H1 (cell line): ENCODE measurements around the gene DDC. TPM values are rescaled to one million over a fixed set of nuclear protein-coding genes. Genes with fewer than 3 reads are reported as not detected.

Experiments used
- CTCF ChIA-PET: fragments of 300-600 bp; sonication (Branson Sonifier 250); formaldehyde crosslinking; loops from one replicate; lab custom pipeline; 2021; ENCODE audit not compliant: partially characterized antibody; lab: Charles Lee
- POLR2A ChIA-PET: fragments of 300-600 bp; sonication (Branson Sonifier 250); formaldehyde crosslinking; loops from one replicate; lab custom pipeline; 2021; ENCODE audit warnings: inconsistent platforms; ENCODE audit not compliant: partially characterized antibody; lab: Charles Lee
- DNase-seq, 2 experiments: peaks; one replicate each; pipeline versions ENCODE4 v3.0.0 to v3.0.0-alpha.2; 2010 to 2022; ENCODE audit warnings: low spot score in 2 of 2, low read depth in 1 of 2, mixed read lengths in 1 of 2
- FAIRE-seq: peaks from 2 replicates; lab custom pipeline; 2011; peaks lifted over from hg19 to GRCh38; lab: Jason Lieb, UNC
- H2AFZ ChIP-seq: 2 replicates; pipeline ENCODE4 v1.8.1; 2012; ENCODE audit warnings: low read length, inconsistent platforms
- H2AK5ac ChIP-seq: 2 replicates; pipeline ENCODE4 v1.6.1; 2013; ENCODE audit warnings: low read depth, low read length
- H2BK120ac ChIP-seq: replicated peaks from 2 replicates; pipeline ENCODE3; 2013; ENCODE audit warnings: low read depth, low read length, inconsistent platforms
- H2BK12ac ChIP-seq: 2 replicates; pipeline ENCODE4 v1.6.1; 2013; ENCODE audit warnings: low read depth, low read length
- H2BK15ac ChIP-seq: 2 replicates; pipeline ENCODE4 v1.6.1; 2013; ENCODE audit warnings: low read length
- H2BK20ac ChIP-seq: 2 replicates; pipeline ENCODE4 v1.6.1; 2013; ENCODE audit warnings: low read length
- H2BK5ac ChIP-seq: 2 replicates; pipeline ENCODE4 v1.6.1; 2013; ENCODE audit warnings: low read depth, low read length
- H3K14ac ChIP-seq: 2 replicates; pipeline ENCODE4 v1.6.1; 2013; ENCODE audit warnings: inconsistent platforms; ENCODE audit not compliant: insufficient read length
- H3K18ac ChIP-seq: 2 replicates; pipeline ENCODE4 v1.6.1; 2013; ENCODE audit warnings: low read length; ENCODE audit errors: extremely low read depth
- H3K23ac ChIP-seq: 2 replicates; pipeline ENCODE4 v1.6.1; 2013; ENCODE audit warnings: inconsistent platforms; ENCODE audit not compliant: insufficient read length
- H3K23me2 ChIP-seq: 2 replicates; pipeline ENCODE4 v1.6.1; 2013; ENCODE audit warnings: low read depth, low read length
- H3K27ac ChIP-seq: 2 replicates; pipeline ENCODE4 v1.6.1; 2011; ENCODE audit warnings: low read depth, low read length, inconsistent platforms
- H3K27me3 ChIP-seq, 4 experiments: replicated peaks in 1 of 4; 1 replicate in 1 of 4; 2 replicates in 3 of 4; pipeline versions ENCODE4 v1.6.1 to v1.8.1; 2011 to 2013; ENCODE audit warnings: low read length in 3 of 4, mild to moderate bottlenecking in 3 of 4, inconsistent platforms in 2 of 4, mixed read lengths in 2 of 4, moderate library complexity in 1 of 4; ENCODE audit not compliant: control insufficient read depth in 3 of 4, insufficient read depth in 3 of 4; ENCODE audit errors: extremely low read depth in 1 of 4
- H3K36me3 ChIP-seq, 4 experiments: 2 replicates each; pipeline versions ENCODE4 v1.6.1 to v1.8.1; 2011 to 2013; ENCODE audit warnings: mild to moderate bottlenecking in 4 of 4, low read length in 3 of 4, moderate library complexity in 2 of 4, control low read depth in 1 of 4, inconsistent platforms in 1 of 4; ENCODE audit not compliant: insufficient read depth in 4 of 4, control insufficient read depth in 2 of 4
- H3K4ac ChIP-seq: replicated peaks from 2 replicates; pipeline ENCODE3; 2013; ENCODE audit warnings: low read length, low read depth, mixed read lengths, inconsistent platforms; ENCODE audit not compliant: insufficient read length
- H3K4me1 ChIP-seq, 4 experiments: replicated peaks in 1 of 4; 1 replicate in 1 of 4; 2 replicates in 3 of 4; pipeline versions ENCODE4 v1.6.1 to v1.8.1; 2011 to 2013; ENCODE audit warnings: low read length in 3 of 4, inconsistent platforms in 2 of 4, mixed read lengths in 1 of 4; ENCODE audit not compliant: insufficient read depth in 4 of 4, control insufficient read depth in 3 of 4
- H3K4me2 ChIP-seq, 2 experiments: 2 replicates each; pipeline versions ENCODE4 v1.6.1 to v1.8.1; 2011 to 2013; ENCODE audit warnings: low read depth in 2 of 2, low read length in 2 of 2, control low read depth in 1 of 2, inconsistent platforms in 1 of 2, mild to moderate bottlenecking in 1 of 2; ENCODE audit not compliant: insufficient read depth in 1 of 2
- H3K4me3 ChIP-seq, 4 experiments: fragments of 200-600, 300-600 bp in 1 of 4; sonication (generic), shearing (Covaris generic), sonication (Bioruptor Twin) in 1 of 4; 2 replicates each; pipeline versions ENCODE4 v1.5.1 to v1.8.1; 2011 to 2016; ENCODE audit warnings: low read length in 4 of 4, low read depth in 3 of 4, control low read depth in 2 of 4, inconsistent platforms in 2 of 4, mild to moderate bottlenecking in 2 of 4, mixed read lengths in 1 of 4, moderate library complexity in 1 of 4; ENCODE audit not compliant: insufficient read depth in 2 of 4; ENCODE audit errors: extremely low read depth in 1 of 4
- H3K56ac ChIP-seq: replicated peaks from 2 replicates; pipeline ENCODE3; 2013; ENCODE audit warnings: low read depth, mild to moderate bottlenecking, mixed read lengths, low read length, inconsistent platforms; ENCODE audit not compliant: insufficient read length
- H3K79me1 ChIP-seq: 2 replicates; pipeline ENCODE4 v1.6.1; 2013; ENCODE audit warnings: low read depth, low read length, control low read depth
- H3K79me2 ChIP-seq, 2 experiments: 2 replicates each; pipeline versions ENCODE4 v1.6.1 to v1.8.1; 2012 to 2013; ENCODE audit warnings: low read length in 2 of 2, mild to moderate bottlenecking in 2 of 2, inconsistent platforms in 1 of 2; ENCODE audit not compliant: insufficient read depth in 2 of 2, control insufficient read depth in 1 of 2
- H3K9ac ChIP-seq, 4 experiments: replicated peaks in 1 of 4; 1 replicate in 1 of 4; 2 replicates in 3 of 4; pipeline versions ENCODE4 v1.6.1 to v1.8.1; 2011 to 2013; ENCODE audit warnings: low read depth in 3 of 4, low read length in 3 of 4, control low read depth in 2 of 4, mild to moderate bottlenecking in 2 of 4, moderate library complexity in 2 of 4, inconsistent platforms in 1 of 4; ENCODE audit errors: extremely low read depth in 1 of 4
- H3K9me3 ChIP-seq, 2 experiments: 2 replicates each; pipeline versions ENCODE4 v1.6.1 to v1.8.1; 2012 to 2013; ENCODE audit warnings: mild to moderate bottlenecking in 2 of 2, moderate library complexity in 2 of 2, control low read depth in 1 of 2, inconsistent platforms in 1 of 2, low read depth in 1 of 2, low read length in 1 of 2, mixed read lengths in 1 of 2; ENCODE audit not compliant: insufficient read depth in 2 of 2
- H4K20me1 ChIP-seq, 2 experiments: replicated peaks in 1 of 2; 2 replicates each; pipeline versions ENCODE3 to v1.8.1; 2011 to 2013; ENCODE audit warnings: inconsistent platforms in 2 of 2, low read length in 2 of 2, mild to moderate bottlenecking in 1 of 2; ENCODE audit not compliant: insufficient read depth in 2 of 2, control insufficient read depth in 1 of 2
- H4K5ac ChIP-seq: 2 replicates; pipeline ENCODE4 v1.6.1; 2013; ENCODE audit warnings: low read length, low read depth, mixed read lengths, inconsistent platforms; ENCODE audit not compliant: insufficient read length
- H4K8ac ChIP-seq: 2 replicates; pipeline ENCODE4 v1.8.0; 2013; ENCODE audit warnings: mild to moderate bottlenecking, moderate library complexity, low read length, inconsistent platforms; ENCODE audit not compliant: insufficient read depth; ENCODE audit errors: extremely low read depth
- H4K91ac ChIP-seq: replicated peaks from 2 replicates; pipeline ENCODE3; 2013; ENCODE audit warnings: low read length, mixed read lengths, inconsistent platforms; ENCODE audit not compliant: insufficient read length
- SAP30 ChIP-seq: fragments of 300-600 bp; sonication (generic); IDR thresholded peaks from 2 replicates; pipeline ENCODE4 v1.7.1; 2012; ENCODE audit warnings: low read length, moderate library complexity, mild to moderate bottlenecking, inconsistent platforms; ENCODE audit not compliant: insufficient read depth, insufficient replicate concordance
- TEAD4 ChIP-seq: IDR thresholded peaks from 2 replicates; pipeline ENCODE4 v1.6.1; 2012; ENCODE audit warnings: low read depth, low read length, inconsistent platforms, mixed read lengths
- WGBS, 2 experiments: shearing (Covaris generic) in 1 of 2; methylation state at CpG; one replicate each; pipeline versions ENCODE4 v1.1.6 to v1.1.7; 2013 to 2015; ENCODE audit warnings: low lambda C conversion rate in 2 of 2, mixed read lengths in 2 of 2, inconsistent platforms in 1 of 2, low coverage in 1 of 2, missing lambda C conversion rate in 1 of 2; ENCODE audit not compliant: insufficient replicate concordance in 2 of 2, insufficient coverage in 1 of 2, insufficient read length in 1 of 2; ENCODE audit errors: extremely low coverage in 1 of 2, missing lambda C conversion rate in 1 of 2; 5-methylcytosine and 5-hydroxymethylcytosine counted together
- polyA plus RNA-seq, 7 experiments: library from polyadenylated mRNA; depleted of rRNA in 3 of 7; stranded (reverse) in 5 of 7; unstranded in 2 of 7; fragments of >200 nt in 5 of 7; fragments of 200-250 nt in 2 of 7; gene quantifications; 1 replicate in 5 of 7; 2 replicates in 1 of 7; 4 replicates in 1 of 7; pipeline versions ENCODE4 v1.2.1 to v1.2.3, GENCODE V29; 2011 to 2013; ENCODE audit warnings: missing spikeins in 2 of 7, mixed read lengths in 2 of 7
- total RNA-seq: library from RNA; stranded (reverse); fragmentation: NEBNext Ultra II Directional; extraction: Animal tissue kit (Norgen Biotek cat#: 25700); gene quantifications from 2 replicates; pipeline ENCODE4 v1.2.1, GENCODE V29; 2021
- TF ChIP-seq, protein P1 (sequence below), 3 experiments: IDR thresholded peaks; 1 replicate in 2 of 3; 2 replicates in 1 of 3; pipeline versions ENCODE4 v1.5.1 to v1.6.1; 2011; ENCODE audit warnings: low read length in 3 of 3, mild to moderate bottlenecking in 3 of 3, inconsistent platforms in 2 of 3, low read depth in 1 of 3, moderate library complexity in 1 of 3; ENCODE audit not compliant: insufficient read depth in 1 of 3; ENCODE audit errors: control extremely low read depth in 1 of 3

DDC gene
- total and polyA plus RNA-seq, 2 of the 8 experiments (the other 6 are each of a cell fraction or from before 2014, with no cell fraction given) = 0.05 TPM; not detected in 1

DNA sequence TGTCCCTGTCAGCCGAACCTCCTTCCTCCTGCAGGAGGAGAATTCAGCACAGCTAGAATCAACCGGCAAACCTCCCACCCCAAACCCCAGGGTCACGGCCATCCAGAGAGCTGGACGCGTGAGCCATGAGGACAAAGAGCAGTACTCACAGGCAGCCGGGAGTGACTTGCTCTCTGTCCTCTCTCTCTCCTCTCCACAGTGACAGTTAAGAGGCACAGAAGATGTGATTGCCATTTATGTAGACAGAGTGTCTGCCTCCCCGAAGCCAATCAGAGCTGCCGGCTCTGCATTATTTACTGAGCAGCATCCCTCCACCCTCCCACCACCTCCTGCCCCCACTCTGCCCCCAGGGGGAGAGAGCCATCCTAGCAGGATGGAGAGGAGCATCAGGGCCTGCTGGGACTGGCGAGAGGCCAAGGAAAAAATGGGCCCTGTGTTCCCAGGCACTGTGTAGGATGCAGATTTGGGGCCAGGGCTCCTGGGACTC, 4.3 kb downstream of the DDC start:
- Histone ChIP-seq H3K9me3 (no peaks in the 10 kb centered on the region), H3K4ac (no peak overlapping the region), H3K27ac (no peak overlapping the region), H2BK15ac (no peak overlapping the region), H3K27me3 (no peaks in the 10 kb centered on the region), H3K18ac (no peak overlapping the region), H4K91ac (no peak overlapping the region), H3K36me3 (no peaks in the 10 kb centered on the region), H2AFZ (peak overlapping the region; percentile 77; the same call in 1 of the 2 replicates), H4K20me1 (peaks cover 0 to 2% of the 10 kb centered on the region in 2 experiments), H3K4me1 (peaks cover 0 to 3% (median 0%) of the 10 kb centered on the region in 4 experiments; a peak in 3 of 7 replicates), H3K79me2 (no peaks in the 10 kb centered on the region), H3K4me3 (no peak overlapping the region), H2BK120ac (no peak overlapping the region), H4K8ac (peak overlapping the region; percentile 3; the same call in 1 of the 2 replicates), H2BK12ac (no peak overlapping the region), H4K5ac (no peak overlapping the region), H3K14ac (no peak overlapping the region), H2BK20ac (no peak overlapping the region), H2BK5ac (no peak overlapping the region), H3K9ac (no peak overlapping the region), H3K23me2 (no peaks in the 10 kb centered on the region), H3K79me1 (no peaks in the 10 kb centered on the region), H3K4me2 (no peak overlapping the region), H3K56ac (no peak overlapping the region), H2AK5ac (no peak overlapping the region), H3K23ac (no peak overlapping the region)
- FAIRE-seq = no peak
- CTCF ChIA-PET = interaction anchor here (0.6 to 2.5 kb wide), 8 partner anchors 26 to 585 kb away, joined by 3 to 16 read pairs (median 4); no protein-coding TSS in a partner anchor
- POLR2A ChIA-PET = no interaction called here
- 87% methylated on average over 7 of the region's 9 CpGs; no CpG with 5 or more reads in 1 of the 2 experiments for WGBS, 2 experiments
- DNase-seq = no peak
- no peak for TF ChIP-seq TEAD4
- TF ChIP-seq, protein P1, sequence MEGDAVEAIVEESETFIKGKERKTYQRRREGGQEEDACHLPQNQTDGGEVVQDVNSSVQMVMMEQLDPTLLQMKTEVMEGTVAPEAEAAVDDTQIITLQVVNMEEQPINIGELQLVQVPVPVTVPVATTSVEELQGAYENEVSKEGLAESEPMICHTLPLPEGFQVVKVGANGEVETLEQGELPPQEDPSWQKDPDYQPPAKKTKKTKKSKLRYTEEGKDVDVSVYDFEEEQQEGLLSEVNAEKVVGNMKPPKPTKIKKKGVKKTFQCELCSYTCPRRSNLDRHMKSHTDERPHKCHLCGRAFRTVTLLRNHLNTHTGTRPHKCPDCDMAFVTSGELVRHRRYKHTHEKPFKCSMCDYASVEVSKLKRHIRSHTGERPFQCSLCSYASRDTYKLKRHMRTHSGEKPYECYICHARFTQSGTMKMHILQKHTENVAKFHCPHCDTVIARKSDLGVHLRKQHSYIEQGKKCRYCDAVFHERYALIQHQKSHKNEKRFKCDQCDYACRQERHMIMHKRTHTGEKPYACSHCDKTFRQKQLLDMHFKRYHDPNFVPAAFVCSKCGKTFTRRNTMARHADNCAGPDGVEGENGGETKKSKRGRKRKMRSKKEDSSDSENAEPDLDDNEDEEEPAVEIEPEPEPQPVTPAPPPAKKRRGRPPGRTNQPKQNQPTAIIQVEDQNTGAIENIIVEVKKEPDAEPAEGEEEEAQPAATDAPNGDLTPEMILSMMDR (IDR thresholded peaks at IDR 0.05; ENCODE audit: control extremely low read depth in 1 of 3, insufficient read depth in 1 of 3, low read depth in 1 of 3, low read length in 3 of 3) = peak in 1 of 3 experiments; percentile 14; a peak in 1 of 4 replicates
- TF ChIP-seq SAP30 = no peak
